K562 (cell line): ENCODE data around the gene BCO1.

Experiments used
- EZH2 ChIP-seq: IDR thresholded peaks from 2 replicates; pipeline ENCODE4 v1.6.1; 2012; ENCODE audit warnings: low read depth, mild to moderate bottlenecking, inconsistent platforms, low read length, borderline replicate concordance
- RAD21 ChIP-seq, 2 experiments: fragments of 250-450 bp in 1 of 2; fragments of 450-650 bp in 1 of 2; sonication (Bioruptor Pico) in 1 of 2; formaldehyde crosslinking in 1 of 2; IDR thresholded peaks in 1 of 2; conservative IDR thresholded peaks in 1 of 2; 2 replicates each; pipeline versions ENCODE4 v1.4.0 to v1.8.0; 2020 to 2022; ENCODE audit warnings: mild to moderate bottlenecking in 2 of 2, moderate library complexity in 1 of 2
- REST ChIP-seq, 2 experiments: fragments of 450-650 bp; formaldehyde crosslinking in 1 of 2; IDR thresholded peaks; 2 replicates each; pipeline versions ENCODE4 v1.4.0 to v1.6.1; 2014 to 2020; ENCODE audit warnings: mild to moderate bottlenecking in 2 of 2, borderline replicate concordance in 1 of 2, low read depth in 1 of 2
- ZNF785 ChIP-seq: fragments of 250-450 bp; sonication (Bioruptor Pico); IDR thresholded peaks from 2 replicates; pipeline ENCODE4 v1.4.0; 2020; ENCODE audit warnings: mild to moderate bottlenecking

- no peak for TF ChIP-seq ZNF785 (CRISPR knock-in tag)
- 0 out of 2 replicates have a peak, but pooled peaks have one; percentile 16 for TF ChIP-seq REST (IDR thresholded peaks at IDR 0.05; ENCODE audit: borderline replicate concordance)
- TF ChIP-seq REST (CRISPR knock-in tag; IDR thresholded peaks at IDR 0.05; ENCODE audit: low read depth): no peak
- no peak for TF ChIP-seq EZH2
- TF ChIP-seq RAD21 (CRISPR knock-in tag; conservative IDR thresholded peaks at IDR 0.05 in 1 of 2, IDR thresholded peaks at IDR 0.05 in 1 of 2): no peak
These were observed 49.3 kb upstream of the BCO1 start for GRCh38 chr16:81189100-81189664.
